GM23338 (cell line): ENCODE data around the gene GRK5.

Source experiments
- CREB1 ChIP-seq: fragments of 250-450 bp; sonication (Bioruptor Pico); IDR thresholded peaks from 2 replicates; pipeline ENCODE4 v1.5.0; 2020; ENCODE audit warnings: low read depth, mild to moderate bottlenecking, moderate library complexity
- CTCF ChIP-seq, 2 experiments: fragments of 200-600 bp in 1 of 2; sonication (generic) in 1 of 2; conservative IDR thresholded peaks; 2 replicates each; pipeline versions ENCODE4 v1.5.1 to v1.6.1; 2016 to 2017; ENCODE audit warnings: antibody characterized with exemption in 2 of 2, low read depth in 2 of 2, mild to moderate bottlenecking in 2 of 2, moderate library complexity in 1 of 2
- ETS1 ChIP-seq: IDR thresholded peaks from 2 replicates; pipeline ENCODE4 v1.6.1; 2016; ENCODE audit warnings: antibody characterized with exemption
- EZH2 ChIP-seq: fragments of 200-600 bp; sonication (generic); IDR thresholded peaks from one replicate; pipeline ENCODE4 v1.8.0; 2017; ENCODE audit warnings: antibody characterized with exemption, mild to moderate bottlenecking, low read depth; ENCODE audit not compliant: unreplicated experiment
- EZH2phosphoT487 ChIP-seq: fragments of 200-600 bp; sonication (generic); IDR thresholded peaks from one replicate; pipeline ENCODE4 v1.8.1; 2018; ENCODE audit warnings: antibody characterized with exemption; ENCODE audit not compliant: unreplicated experiment
- JUNB ChIP-seq: IDR thresholded peaks from one replicate; pipeline ENCODE4 v1.6.1; 2016; ENCODE audit warnings: antibody characterized with exemption; ENCODE audit not compliant: unreplicated experiment
- NANOG ChIP-seq: IDR thresholded peaks from 2 replicates; pipeline ENCODE4 v1.6.1; 2016; ENCODE audit warnings: antibody characterized with exemption, borderline replicate concordance
- POLR2AphosphoS5 ChIP-seq: IDR thresholded peaks from 2 replicates; pipeline ENCODE4 v1.6.1; 2016; ENCODE audit warnings: antibody characterized with exemption, low read depth
- REST ChIP-seq: IDR thresholded peaks from one replicate; pipeline ENCODE4 v1.6.1; 2018; ENCODE audit warnings: antibody characterized with exemption; ENCODE audit not compliant: unreplicated experiment
- STAT1 ChIP-seq: IDR thresholded peaks from one replicate; pipeline ENCODE4 v1.6.1; 2016; ENCODE audit warnings: antibody characterized with exemption; ENCODE audit not compliant: unreplicated experiment
- ZNF114 ChIP-seq: fragments of 250-450 bp; sonication (Bioruptor Pico); IDR thresholded peaks from 2 replicates; pipeline ENCODE4 v1.5.0; 2020; ENCODE audit warnings: mild to moderate bottlenecking, moderate library complexity
- ZNF331 ChIP-seq: fragments of 250-450 bp; sonication (Bioruptor Pico); IDR thresholded peaks from 2 replicates; pipeline ENCODE4 v1.5.0; 2020; ENCODE audit warnings: low read depth, mild to moderate bottlenecking, moderate library complexity
- ZNF462 ChIP-seq: fragments of 250-450 bp; sonication (Bioruptor Pico); IDR thresholded peaks from 2 replicates; pipeline ENCODE4 v1.5.0; 2020; ENCODE audit warnings: mild to moderate bottlenecking, moderate library complexity

- TF ChIP-seq EZH2 (no peak), CTCF (conservative IDR thresholded peaks at IDR 0.05; ENCODE audit: low read depth in 2 of 2) (no peak), EZH2phosphoT487 (no peak), REST (no peak), ETS1 (no peak), CREB1 (CRISPR knock-in tag) (no peak), POLR2AphosphoS5 (no peak), NANOG (no peak), ZNF462 (CRISPR knock-in tag) (no peak), ZNF114 (CRISPR knock-in tag) (no peak), STAT1 (no peak), JUNB (no peak), ZNF331 (CRISPR knock-in tag) (no peak)
These were observed 29.5 kb upstream of the GRK5 start for GRCh38 chr10:119177708-119178371.
